GM21381 (cell line): ENCODE data around the gene F3.
"Not testable (repeated sequence)": the region's sequence is repeated elsewhere in the genome, so short reads cannot be mapped to it uniquely, and the experiment has no call there.

Experiments used
- ATAC-seq: cut with Tn5 transposase; IDR thresholded peaks from one replicate; pipeline ENCODE4 v1.9.1; 2021; ENCODE audit warnings: mild to moderate bottlenecking, moderate library complexity; ENCODE audit not compliant: unreplicated experiment

F3 gene

DNA sequence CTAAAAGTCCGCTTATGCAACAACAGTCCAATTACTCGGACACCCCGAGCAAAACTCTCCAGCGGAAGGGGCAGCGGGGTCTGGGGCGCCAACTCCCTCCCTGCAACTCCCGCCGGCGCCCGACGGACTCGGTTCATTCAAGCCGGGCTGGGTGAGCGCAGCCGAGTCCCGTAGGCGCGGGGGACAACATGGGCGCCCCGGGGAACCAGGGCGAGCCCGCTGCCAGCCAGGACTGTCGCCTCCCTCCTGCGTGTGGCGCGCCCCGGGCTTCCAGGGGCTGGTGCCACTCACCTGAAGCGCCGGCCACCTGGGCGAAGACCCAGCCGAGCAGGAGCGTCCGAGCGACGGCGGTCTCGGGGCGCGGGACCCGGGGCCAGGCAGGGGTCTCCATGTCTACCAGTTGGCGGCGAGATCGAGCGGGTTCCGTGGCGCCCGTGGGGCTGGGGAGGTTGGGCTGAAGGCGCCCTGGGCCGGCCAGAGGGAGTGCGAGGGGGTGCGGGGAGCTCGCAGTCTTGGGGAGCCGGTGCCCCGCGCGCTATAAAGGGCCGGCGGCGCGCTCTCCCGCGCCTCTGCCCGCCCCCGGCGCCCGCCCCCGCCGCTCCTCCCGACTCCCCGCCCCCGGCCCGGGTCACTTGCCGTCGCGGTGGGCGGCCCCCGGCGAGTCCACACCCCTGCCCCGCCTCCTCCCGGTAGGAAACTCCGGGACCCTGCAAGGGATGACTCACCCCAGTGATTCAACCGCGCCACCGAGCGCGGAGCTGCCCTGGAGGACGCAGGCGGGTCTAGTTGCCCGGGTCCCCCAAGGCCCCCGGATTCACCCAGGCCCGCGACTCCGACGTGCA is at the start of gene F3:
F3 (minus strand) TSS at position 514 of the 842 bp plus-strand sequence; CDS start at position 391, 123 bp downstream.
- peak; percentile 74 for ATAC-seq

DNA sequence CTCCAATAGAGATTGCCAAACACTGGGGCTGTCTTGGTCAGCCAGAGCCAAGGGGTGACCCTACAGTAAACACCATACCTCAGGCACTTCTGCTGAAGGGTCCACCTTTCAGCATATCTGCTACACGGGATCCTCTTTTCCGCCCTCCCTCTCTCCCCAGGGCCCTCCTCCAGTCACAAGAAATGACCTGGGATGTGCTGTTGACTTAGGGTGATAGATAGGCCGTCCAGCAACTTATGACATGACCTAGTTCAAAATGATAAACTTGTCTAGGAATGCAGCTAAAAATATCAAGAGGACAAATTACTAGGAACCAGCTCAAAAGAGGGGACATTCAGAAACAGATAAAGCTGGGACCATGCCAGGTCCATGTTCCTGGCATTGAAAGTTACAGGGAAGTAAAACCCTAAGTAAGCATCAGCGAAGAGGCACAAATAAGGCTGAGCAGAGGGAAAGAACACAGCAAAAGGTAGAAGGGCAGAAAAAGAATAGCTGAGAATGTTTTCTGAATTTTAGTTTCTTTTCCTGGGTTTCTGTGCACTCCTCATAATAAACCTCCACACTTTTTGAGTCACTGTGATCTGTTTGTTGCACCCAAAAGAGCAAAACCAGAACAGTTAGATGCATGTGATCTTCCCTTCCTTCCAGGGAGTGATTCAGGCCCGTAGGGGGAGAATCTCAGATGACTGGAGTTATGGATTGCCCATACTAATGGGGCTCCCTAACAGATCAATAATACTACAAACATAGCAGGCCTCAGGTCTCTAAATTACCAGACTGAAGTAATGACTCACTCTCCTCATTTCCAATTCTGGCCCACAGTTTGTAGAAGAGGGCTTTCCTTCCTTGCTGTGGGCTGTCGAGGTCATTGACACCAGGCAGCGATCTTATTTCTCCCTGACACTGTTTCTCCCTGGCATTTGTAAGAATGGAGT is 48.9 kb upstream of the F3 start:
- ATAC-seq: no peak

DNA sequence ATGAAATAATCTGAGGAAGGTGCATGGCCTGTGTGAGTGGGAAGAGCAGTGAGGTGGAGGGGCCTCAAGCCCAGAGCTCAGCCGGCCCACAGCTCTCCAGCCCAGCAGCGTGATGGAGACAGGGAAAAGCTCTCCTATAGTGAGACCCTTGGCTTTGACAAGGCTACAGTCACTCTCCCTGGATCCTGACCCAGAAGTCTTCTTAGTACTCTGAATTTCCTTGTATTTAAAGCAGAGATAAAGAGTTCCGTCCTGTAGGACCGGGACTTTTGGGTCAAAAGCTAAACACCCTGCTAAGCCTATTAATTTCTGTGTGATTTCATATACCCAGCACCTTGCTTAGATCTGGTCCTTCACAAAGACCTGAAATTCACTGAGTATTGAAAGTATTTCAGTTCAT is 48.2 kb upstream of the F3 start:
- no peak for ATAC-seq

DNA sequence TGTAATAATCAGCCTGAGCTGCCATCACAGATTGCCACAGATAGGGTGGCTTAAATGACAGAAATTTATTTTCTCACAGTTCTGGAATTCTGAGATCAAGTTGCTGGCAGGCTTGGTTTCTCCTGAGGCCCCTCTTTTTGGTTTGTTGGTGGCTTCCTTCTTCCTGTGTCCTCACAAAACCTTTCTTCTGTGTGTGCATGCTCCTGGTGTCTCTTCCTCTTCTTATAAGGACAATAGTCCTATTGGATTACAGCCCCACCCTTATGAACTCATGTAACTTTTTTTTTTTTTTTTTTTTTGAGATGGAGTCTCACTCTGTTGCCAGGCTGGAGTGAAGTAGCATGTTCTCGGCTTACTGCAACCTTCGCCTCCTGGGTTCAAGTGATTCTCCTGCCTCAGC is 41.0 kb upstream of the F3 start:
- ATAC-seq: no peak

DNA sequence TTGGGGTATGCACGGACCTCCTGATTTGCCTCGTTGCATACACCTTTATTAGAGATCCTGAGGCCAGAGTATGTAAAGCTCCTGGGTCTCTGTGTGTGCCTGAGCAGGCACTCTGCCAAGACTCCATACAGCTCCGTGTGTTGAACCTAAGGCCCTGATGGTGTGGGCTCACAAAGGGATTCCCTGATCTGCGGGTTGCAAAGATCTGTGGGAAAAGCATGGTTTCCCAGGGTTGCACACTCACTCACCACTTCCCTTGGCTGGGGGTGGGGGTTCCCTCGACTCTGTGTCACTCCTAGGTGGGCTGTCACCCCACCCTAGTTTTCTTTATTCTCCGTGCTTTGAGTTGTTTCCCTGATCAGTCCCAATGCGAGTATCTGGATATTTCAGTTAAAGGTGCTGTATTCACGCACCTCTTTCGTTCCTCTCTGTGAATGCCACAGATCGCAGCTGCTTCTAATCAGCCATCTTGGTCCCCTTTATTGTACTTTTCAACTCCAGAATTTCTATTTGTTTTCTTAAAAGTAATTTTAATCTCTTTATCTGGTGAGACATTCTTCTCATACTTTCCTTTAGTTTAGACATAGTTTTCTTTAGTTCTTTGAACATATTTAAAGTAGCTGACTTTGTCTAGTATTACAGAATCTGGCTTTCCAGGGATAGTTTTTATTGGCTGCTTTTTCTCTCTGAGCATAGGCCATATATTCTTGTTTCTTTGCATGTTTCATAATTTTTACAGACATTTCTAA is 39.0 kb upstream of the F3 start:
- no peak for ATAC-seq

DNA sequence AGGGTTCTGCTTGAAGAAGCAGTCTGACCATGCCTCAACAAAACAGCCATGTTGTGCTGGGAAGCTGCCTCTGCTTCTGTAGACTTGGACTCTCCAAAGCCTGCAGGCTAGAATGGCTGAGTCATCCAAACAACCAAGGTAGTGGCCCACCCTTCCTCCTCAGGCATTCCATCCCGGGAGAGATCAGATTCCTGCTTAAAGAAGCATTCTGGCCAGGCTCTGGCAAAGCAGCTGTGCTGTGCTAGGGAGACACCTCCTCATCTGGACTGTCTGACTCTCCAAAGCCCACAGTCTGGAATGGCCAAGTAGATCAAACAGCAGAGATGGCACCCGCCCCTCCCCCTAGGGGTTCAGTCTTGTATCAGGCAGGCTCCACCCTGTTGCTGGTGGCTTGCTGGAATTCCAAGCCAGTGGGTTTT is 38.3 kb upstream of the F3 start:
- no peak for ATAC-seq

DNA sequence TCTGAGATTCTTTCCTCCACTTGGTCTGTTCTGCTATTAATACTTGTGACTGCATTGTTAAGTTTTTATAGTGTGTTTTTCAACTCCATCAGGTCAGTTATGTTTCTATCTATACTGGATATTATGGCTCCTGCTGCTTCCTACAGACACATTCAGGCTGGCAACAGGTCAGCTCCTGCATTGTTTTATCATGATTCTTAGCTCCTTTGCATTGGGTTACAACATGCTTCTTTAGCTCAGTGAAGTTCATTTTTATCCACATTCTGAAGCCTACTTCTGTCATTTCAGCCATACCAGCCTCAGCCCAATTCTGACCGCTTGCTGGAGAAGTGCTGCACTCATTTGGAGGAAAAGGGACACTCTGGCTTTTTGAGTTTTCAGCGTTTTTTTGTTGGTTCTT is 37.3 kb upstream of the F3 start:
- no peak for ATAC-seq

DNA sequence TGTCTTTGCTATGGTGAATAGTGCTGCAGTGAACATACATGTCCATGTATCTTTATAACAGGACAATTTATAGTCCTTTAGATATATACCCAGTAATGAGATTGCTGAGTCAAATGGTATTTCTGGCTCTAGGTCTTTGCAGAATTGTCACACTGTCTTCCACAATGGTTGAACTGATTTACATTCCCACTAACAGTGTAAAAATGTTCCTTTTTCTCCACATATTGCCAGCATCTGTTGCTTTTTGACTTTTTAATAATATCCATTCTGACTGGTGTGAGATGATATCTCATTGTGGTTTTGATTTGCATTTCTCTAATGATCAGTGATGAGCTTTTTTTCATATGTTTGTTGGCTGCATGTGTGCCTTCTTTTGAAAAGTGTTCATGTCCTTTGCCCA is 32.4 kb upstream of the F3 start:
- not testable (repeated sequence) for ATAC-seq

DNA sequence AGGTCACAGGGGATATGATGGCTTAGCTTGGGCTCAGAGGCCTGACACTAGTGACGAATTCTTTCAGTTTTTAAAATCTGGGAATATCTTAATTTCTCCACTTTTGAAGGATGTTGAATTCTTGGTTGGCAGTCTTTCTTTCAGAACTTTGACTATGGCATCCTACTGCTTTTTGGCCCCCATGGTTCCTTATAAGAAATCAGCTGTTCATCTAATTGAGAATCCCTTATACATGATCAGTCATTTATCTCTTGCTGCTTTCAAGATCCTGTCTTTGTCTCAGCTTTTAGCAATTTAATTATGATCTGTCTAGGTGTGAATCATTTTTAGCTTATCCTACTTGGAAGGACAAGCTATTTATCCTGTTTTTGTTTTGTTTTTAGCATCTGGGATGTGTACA is 31.2 kb upstream of the F3 start:
- ATAC-seq: no peak

DNA sequence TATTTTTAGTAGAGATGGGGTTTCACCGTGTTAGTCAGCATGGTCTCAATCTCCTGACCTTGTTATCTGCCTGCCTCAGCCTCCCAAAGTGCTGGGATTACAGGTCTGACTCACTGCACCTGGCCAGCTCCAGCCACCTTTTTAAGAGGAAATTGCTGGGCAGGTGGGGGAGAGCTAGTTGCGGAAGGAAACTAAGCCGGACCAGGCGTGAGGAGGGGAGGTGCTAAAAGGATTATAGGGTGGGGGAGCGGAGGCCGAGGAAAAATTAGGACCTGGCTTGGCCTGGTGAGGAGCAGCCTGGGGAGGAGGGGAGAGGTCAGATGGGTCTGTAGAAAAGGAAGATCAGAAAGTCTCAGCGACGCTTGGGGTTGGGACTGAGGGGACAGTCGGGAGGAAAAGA is 29.4 kb upstream of the F3 start:
- ATAC-seq: not testable (repeated sequence)

DNA sequence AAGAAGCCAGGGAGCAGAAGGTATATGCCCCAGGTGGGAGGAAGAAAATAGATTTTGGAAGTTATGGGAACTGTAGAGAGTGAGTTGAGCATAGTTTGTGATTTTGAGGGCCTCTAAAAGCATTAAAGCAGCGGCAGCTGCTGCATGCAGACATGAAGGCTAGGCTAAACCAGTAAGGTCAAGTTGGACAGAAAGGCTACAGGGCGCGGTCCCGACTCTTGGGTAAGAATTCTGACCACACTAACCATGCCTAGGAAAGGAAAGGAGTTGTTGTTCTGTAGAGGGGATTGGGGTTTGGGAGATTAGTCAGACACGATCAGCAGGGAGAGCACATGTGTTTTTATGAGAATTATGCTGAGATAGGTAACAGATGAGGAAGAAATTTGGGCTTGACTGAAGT is 27.2 kb upstream of the F3 start:
- not testable (repeated sequence) for ATAC-seq

DNA sequence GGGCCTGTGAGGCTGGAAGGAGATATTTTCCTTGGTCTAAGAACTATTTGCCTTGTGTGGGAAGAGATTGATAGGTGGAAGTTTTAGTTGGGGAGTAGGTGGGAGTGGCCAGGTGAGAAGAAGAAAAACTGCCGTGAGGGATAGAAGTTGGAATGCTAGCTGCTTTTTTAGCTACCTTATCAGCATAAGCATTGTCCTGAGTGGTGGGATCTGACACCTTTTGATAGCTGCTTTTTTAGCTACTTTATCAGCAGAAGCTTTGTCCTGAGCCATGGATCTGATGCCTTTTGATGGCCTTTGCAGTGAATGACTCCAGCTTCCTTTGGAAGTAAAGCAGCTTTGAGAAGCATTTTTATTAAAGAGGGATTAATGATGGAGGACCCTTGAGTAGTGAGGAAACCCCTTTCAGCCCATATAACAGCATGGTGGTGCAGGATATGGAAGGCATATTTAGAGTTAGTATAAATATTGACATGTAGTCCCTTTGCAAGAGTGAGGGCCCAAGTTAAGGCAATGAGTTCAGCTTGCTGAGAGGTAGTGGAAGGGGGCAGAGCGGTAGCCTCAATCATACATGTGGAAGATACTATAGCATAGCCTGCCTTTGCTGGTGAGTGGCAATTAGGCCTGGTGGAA is 26.5 kb upstream of the F3 start:
- not testable (repeated sequence) for ATAC-seq

DNA sequence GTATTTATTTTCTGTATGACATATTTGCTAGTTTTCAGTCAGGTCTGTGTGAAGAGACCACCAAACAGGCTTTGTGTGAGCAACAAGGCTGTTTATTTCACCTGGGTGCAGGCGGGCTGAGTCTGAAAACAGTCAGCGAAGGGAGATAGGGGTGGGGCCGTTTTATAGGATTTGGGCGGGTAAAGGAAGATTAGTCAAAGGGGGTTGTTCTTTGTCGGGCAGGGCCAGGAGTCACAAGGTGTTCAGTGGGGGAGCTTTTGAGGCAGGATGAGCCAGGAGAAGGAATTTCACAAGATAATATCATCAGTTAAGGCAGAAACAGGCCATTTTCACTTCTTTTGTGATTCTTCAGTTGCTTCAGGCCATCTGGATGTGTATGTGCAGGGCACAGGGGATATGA is 24.9 kb upstream of the F3 start:
- ATAC-seq: not testable (repeated sequence)

DNA sequence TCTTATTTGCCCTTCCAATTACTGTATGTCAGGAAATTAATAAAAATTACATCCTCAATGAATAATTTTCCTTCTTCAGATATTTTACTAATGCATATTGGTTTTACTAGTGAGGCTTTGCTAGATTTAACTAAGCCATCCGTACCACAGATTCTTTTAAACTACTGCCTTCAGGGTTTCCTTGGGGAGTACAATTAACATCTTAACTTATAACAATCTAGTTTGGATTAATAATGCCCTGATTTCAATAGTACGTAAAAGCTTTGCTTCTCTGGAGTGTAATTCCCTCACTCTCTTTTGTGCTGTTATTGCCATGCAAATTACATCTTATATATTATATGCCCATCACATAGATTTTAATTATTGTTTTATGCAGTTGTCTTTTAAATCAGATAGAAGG is 24.3 kb upstream of the F3 start:
- ATAC-seq: no peak

DNA sequence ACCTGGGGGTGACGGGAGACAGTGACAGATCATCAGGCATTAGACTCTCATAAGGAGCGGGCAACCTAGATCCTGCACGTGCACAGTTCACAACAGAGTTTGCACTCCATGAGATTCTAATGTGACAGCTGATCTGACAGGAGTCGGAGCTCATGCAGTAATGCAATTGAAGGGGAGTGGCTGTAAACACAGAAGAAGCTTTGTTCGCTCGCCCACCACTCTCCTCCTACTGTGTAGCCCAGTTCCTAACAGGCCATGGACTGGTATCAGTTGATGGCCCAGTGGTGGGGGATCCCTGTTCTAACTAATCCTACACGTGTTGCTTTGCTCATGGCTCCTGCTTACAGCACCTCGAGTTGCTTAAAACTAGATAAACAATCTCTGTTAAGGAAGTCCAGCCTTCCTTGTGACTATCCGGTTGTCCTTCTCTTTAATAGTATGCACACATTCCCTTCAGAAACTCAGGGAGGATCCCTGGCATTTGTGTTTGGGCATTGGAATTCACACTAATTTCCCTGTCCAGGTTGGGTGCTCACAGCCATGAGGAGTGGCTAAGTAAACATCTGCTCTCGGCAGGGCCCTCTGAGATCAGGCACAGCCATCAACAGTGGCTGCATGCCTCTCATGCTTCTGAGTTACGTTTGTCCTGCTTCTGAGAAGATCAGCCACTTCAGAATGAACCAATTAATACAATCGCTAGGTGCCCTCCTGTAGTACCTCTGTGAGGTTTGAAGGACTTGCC is 21.1 kb upstream of the F3 start:
- ATAC-seq: no peak

DNA sequence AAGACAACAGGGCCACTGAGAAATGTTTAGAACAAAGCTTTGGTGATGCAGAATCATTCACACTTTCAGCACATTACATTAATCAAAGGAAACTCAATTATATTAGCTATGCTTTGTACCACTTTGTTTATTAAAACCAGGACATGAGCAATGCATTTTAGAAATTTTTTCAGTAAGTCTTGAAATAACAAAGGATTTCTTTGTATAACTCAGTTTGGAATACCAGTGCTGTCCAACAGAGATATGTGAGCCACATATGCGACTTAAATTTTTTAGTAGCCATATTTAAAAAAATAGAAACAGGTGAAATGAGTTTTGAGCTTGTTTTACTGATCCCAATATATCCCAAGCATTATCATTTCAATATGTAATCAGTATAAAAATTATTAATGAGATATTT is 18.8 kb upstream of the F3 start:
- ATAC-seq: no peak

DNA sequence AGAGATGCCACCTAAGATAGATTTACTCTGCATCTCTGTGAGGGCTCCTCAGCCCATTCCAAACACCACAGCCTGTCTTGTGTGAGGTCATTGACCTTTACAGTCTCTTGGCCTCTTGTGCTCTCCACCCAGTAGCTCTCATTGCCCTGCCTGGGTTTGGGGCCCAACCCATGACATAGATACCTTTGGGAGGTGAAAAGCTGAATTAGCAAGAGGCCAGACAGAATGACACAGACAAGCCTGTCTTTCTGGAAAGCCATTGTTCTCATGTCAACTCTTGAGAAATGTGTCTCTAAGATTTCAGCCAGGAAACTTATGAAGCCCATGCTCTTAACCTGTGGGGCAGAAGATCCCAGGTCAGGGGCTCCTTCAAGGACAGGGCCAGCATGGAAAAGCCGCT is 18.4 kb upstream of the F3 start:
- ATAC-seq: no peak

DNA sequence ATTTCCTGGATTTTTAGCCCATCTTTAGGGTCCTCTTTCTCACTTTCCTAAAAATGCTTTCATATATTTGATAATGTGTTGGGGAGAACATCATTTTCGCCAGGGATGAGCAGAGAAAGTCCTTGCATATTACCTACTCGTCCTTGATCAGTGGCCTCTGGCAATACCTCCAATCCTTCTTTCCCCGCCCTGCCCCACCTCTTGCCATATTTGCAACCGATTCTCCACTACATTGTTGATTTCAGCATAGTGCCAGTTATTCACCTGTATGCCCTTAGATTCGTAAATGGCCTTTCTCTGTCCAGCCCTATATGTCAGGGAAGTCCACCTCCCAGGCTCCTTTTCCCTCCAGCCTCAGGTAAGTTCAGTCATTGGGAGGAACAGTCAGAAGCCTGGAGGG is 13.5 kb upstream of the F3 start:
- no peak for ATAC-seq

DNA sequence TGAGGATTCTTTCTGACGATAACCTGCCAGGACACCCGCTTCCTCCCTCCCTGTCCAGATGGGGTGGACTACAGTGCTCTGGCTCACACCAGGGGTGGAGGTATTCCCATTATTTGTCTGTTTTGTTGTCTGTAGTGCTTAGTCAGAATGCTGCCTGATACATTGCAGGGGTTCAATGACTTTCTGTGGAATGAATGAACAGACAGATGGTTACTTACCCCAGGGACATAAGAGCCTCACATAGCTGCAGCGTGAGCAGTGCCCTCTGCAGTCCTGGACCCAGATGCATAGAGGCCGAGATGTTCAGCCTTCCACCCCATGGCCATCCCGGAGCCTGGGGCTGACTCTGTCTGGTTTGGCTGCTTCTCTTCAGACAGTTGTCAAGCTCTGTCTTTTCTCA is 13.0 kb upstream of the F3 start:
- ATAC-seq: no peak

DNA sequence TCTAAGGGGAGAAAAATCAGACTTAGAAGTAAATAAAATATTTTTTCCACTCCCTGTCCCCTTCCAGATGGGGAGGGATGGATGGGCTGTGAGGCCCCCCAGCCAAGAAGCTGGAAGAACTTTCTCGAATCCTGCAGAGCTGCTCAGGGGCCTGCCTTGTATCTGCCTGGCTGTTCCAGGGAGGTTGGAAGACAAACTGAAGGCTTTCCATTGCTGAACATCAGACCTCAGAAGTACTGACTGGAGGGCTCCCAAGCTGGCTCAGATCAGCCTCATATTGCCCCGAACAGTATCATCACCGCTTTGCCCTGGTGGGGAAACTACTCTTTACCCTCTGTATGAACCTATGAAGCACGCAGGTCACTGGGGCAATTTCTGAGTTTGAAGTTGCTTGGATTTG is 12.4 kb upstream of the F3 start:
- no peak for ATAC-seq
